Suppressor macrophage (primary cell): ENCODE data around the gene CTDSP2.
"Not testable (repeated sequence)": the region's sequence is repeated elsewhere in the genome, so short reads cannot be mapped to it uniquely, and the experiment has no call there.

Experiments used
- DNase-seq, 4 experiments: peaks; one replicate each; pipeline ENCODE4 v3.0.0-alpha.2; 2020 to 2022

CTDSP2 gene

GRCh38 chr12:57852620-57853500, 6.3 kb upstream of the CTDSP2 start:
- peak; percentile 44 to 63 (median 54) for DNase-seq

GRCh38 chr12:57852200-57852599, 5.7 kb upstream of the CTDSP2 start:
- no peak for DNase-seq

- no peak for DNase-seq
Measured at GRCh38 chr12:57851552-57851951, 5.0 kb upstream of the CTDSP2 start.

GRCh38 chr12:57850854-57851430, 4.4 kb upstream of the CTDSP2 start:
- peak; percentile 33 to 63 (median 54) for DNase-seq

- DNase-seq = not testable (repeated sequence)
Measured at GRCh38 chr12:57849447-57849846, 2.9 kb upstream of the CTDSP2 start.

- DNase-seq = no peak
Measured at GRCh38 chr12:57849035-57849434, 2.5 kb upstream of the CTDSP2 start.

- no peak for DNase-seq
Measured at GRCh38 chr12:57848208-57848607, 1.7 kb upstream of the CTDSP2 start.

GRCh38 chr12:57846285-57846576, 298 bp downstream of the CTDSP2 start:
- no peak for DNase-seq

- DNase-seq = peak; percentile 60 to 78 (median 70)
Measured at GRCh38 chr12:57845478-57846284, 848 bp downstream of the CTDSP2 start.

GRCh38 chr12:57844709-57845477, 1.6 kb downstream of the CTDSP2 start:
- peak; percentile 72 to 85 (median 79) for DNase-seq

GRCh38 chr12:57842342-57843294, 3.9 kb downstream of the CTDSP2 start:
- no peak for DNase-seq

GRCh38 chr12:57841445-57841844, 5.1 kb downstream of the CTDSP2 start:
- no peak for DNase-seq

GRCh38 chr12:57840726-57841125, 5.8 kb downstream of the CTDSP2 start:
- DNase-seq = no peak

GRCh38 chr12:57839996-57840395, 6.5 kb downstream of the CTDSP2 start:
- no peak for DNase-seq

- DNase-seq = peak; percentile 51 to 70 (median 66)
Measured at GRCh38 chr12:57838594-57839302, 7.8 kb downstream of the CTDSP2 start.

GRCh38 chr12:57837864-57838562, 8.5 kb downstream of the CTDSP2 start:
- peak; percentile 39 to 59 (median 52) for DNase-seq

- peak; percentile 41 to 59 (median 50) for DNase-seq
Measured at GRCh38 chr12:57836442-57837375, 9.8 kb downstream of the CTDSP2 start.

- DNase-seq = peak; percentile 37 to 75 (median 59)
Measured at GRCh38 chr12:57835366-57836288, 10.9 kb downstream of the CTDSP2 start.
